GM19372 (cell line): ENCODE measurements around the gene PLEKHG4B.
"Not testable (repeated sequence)": the region's sequence is repeated elsewhere in the genome, so short reads cannot be mapped to it uniquely, and the experiment has no call there.

Experiments
- ATAC-seq: cut with Tn5 transposase; IDR thresholded peaks from one replicate; pipeline ENCODE4 v1.9.1; 2021; ENCODE audit warnings: mild to moderate bottlenecking, low read depth, moderate library complexity; ENCODE audit not compliant: unreplicated experiment

Gene PLEKHG4B

DNA sequence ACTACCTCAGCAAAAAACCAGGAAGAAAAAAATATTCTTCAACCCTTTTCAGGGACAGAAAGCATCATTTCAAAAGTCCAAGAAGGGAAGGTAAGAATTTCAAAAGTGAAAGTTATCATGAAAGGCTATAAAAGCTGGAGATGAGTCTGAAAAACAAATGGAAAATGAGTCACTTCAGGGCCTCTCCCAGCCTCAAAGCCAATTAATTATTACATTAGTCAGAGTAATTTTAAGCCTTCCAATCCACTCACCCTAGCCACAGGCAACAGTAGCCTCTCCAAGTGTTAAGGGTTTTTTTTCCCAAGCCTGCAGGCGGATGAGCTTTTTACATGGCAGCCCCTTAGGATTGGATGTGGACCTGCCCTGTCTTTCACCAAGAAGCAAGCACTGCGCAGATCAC, 123.3 kb downstream of the PLEKHG4B start:
- not testable (repeated sequence) for ATAC-seq

DNA sequence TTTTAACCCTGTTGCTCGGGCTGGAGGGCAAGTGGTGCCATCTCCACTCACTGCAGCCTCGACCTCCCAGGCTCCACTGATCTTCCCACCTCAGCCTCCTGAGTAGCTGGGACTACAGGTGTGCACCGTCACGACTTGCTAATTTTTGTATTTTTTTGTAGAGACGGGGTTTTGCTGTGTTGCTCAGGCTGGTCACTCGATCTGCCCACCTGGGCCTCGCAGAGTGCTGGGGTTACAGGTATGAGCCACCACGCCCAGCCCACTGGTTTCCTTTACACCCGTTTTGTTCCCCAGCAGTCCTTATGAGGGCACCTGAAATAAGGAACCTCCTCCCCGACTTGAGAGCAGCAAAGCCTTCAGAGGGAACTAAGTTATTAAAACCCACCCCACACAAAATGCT, 124.1 kb downstream of the PLEKHG4B start:
- ATAC-seq = not testable (repeated sequence)

GRCh38 chr5:217494-218456, 125.8 kb downstream of the PLEKHG4B start, which contains the start of the genes CCDC127 and SDHA:
Gene CCDC127 (minus strand): TSS chr5:218153. CDS start chr5:216849, 1,304 bp downstream.
Gene SDHA (plus strand): TSS chr5:218320. CDS start chr5:218356, 36 bp downstream.
- peak; percentile 73 for ATAC-seq

DNA sequence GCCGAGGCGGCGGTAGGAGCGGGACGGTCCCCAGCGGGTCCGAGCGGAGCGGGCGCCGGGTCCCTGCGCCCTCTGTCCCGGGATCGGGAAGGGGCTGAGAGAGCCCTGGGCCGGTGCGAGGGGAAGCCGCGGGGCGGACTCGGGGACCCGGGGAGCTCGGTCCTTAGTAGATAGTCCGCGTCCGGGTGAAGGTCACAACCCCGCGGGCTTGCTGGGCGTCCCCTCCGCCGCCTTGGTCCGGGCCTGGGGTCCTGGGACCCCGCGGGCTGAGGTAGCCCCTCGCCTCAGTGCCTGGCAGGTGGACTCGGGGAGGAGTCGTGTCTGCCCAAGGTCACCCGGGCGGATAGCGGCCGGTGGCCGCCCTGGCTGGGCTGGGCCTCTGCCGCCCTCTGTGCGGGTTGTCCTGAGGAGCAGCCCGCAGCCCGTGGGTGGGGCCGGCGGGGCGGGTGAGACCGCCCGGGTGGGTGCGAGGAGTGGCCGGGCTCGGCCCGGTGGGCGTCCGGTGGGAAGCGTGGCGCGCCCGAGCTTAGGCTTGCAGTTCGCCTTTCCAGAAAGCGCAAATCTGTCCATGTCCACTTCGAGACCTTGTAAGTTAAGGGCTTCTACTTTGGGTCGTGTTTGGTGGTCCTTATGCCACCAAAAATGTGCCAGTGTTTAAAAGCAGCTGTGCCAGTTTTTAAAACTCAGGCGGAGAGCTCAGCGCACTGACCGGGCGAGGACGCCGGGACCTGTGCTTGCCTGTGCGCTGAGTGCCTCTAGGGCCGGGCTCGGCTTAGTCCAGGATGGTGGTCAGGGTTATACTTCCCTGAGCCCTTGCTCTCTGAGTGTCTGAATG, 126.7 kb downstream of the PLEKHG4B start:
- peak; percentile 33 for ATAC-seq

DNA sequence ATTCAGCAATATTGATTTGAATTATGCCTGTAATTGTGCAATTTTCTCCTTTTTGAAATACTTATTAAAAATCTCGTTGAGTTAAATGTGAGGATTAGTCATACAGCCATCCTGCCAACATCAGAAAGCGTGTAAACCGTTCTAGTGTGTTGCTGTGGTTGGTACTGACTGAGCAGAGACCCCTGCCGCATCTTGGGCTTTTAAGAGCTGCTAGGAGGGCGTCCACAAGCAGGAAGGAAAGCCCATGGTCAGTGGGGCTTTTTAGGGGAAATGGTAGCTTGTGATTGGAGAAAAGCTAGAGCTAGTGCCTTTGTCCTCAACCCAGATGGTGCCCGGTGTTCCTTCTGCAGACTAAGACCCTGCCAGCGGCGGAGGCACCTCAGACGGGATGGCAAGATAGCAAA, 127.5 kb downstream of the PLEKHG4B start:
- ATAC-seq = no peak

- no peak for ATAC-seq
Observed at GRCh38 chr5:219991-220390, 128.0 kb downstream of the PLEKHG4B start.

GRCh38 chr5:222951-223715, 131.2 kb downstream of the PLEKHG4B start:
- ATAC-seq = not testable (repeated sequence)

GRCh38 chr5:223791-224190, 131.8 kb downstream of the PLEKHG4B start:
- ATAC-seq = no peak

GRCh38 chr5:225334-225733, 133.4 kb downstream of the PLEKHG4B start:
- ATAC-seq = no peak

DNA sequence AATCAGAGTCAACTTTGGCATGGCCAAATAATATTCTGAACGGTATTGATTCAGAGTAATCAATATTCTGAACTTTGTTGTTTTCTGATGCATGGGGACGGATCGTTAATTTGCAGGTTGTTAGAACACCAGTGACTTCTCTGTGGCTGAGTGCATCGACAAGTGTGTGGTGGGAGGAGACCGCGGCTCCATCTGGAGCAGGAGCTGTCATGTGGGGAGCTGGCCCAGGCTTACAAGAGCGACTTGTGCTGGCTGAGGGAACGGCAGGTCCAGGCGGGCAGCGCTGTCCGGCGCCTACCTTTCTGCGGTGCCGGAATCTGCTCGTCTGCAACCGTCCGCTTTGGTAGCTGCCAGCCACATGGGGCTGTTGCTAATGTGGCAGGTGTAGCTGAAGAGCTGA, 135.4 kb downstream of the PLEKHG4B start:
- ATAC-seq = not testable (repeated sequence)

DNA sequence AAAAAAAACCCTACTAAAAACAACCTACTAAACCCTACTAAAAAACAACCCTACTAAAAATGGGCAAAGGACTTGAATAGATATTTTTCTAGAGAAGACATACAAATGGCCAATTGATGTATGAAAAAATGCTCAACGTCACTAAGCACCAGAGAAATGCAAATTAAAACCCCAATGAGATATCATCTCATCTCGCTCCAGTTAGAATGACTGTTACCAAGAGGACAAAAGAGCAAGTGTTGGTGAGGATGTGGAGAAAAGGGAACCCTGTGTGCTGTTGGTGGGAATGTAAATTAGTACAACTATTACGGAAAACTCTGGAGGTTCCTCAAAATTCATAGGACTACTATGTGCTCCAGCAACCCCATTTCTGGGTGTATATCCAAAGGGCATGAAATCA, 136.9 kb downstream of the PLEKHG4B start:
- no peak for ATAC-seq

DNA sequence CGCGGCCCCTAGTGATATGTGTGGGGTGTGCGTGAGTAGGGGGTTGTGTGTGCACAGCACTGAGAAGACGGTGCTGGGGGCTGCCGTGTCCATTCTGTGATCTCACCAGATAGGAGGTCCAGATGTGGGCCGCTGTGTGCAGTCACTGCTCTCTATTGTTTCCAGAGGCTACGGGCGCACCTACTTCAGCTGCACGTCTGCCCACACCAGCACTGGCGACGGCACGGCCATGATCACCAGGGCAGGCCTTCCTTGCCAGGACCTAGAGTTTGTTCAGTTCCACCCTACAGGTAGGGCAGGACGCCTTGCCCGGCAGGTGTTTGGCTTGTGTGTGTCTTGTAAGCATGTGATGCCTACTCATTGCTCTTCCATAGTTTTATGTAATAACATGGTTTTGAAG, 138.7 kb downstream of the PLEKHG4B start:
- no peak for ATAC-seq

DNA sequence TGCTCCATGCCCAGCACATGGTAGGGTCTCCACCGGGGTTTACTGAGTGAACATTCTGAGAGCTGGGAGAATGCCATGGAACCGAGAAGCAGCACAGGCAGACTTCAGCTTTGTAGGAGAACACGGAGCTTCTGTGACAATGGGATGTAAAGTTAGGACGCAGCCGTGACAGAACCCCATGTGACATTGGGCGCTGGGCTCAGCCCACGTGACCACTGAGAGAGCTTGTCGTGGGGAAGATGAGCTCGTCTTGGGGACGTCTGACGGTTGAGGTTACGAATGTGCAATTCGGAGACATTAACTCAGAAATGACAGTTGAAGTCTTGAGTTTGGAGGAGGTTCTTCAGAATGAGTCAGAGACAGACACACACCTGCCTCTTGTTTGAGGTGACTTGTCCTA, 139.7 kb downstream of the PLEKHG4B start:
- no peak for ATAC-seq

DNA sequence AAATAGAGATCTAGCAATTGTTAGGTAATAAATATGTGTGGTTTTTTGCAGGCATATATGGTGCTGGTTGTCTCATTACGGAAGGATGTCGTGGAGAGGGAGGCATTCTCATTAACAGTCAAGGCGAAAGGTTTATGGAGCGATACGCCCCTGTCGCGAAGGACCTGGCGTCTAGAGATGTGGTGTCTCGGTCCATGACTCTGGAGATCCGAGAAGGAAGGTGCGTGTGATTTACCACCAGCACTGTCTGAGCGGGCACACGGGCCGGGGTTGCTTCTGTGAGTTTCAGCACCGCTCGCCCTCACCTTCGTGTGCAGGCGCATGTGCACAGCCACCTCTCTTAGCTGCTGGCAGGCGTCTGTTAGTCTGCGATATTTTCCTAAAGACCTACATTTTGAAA, 141.5 kb downstream of the PLEKHG4B start:
- not testable (repeated sequence) for ATAC-seq

GRCh38 chr5:234450-234849, 142.5 kb downstream of the PLEKHG4B start:
- ATAC-seq = no peak

DNA sequence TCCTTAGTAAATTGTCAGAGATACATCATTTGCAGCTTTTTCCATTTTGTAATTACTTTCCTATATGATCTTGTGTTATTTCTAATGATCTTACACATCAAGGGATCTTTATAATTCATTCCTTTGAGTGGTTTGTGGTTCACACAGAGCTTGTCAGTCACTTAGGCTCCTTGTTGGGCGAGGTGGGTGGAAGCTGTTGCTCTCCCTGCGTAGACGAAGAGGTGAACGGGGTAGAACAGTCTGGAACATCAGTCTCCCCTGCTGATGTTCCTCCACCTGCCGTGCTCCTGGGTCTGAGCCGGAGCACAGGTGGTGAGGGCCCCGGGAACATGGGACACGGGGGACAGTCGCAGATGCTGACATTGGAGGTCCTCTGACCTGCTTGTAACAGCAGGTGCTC, 143.6 kb downstream of the PLEKHG4B start:
- not testable (repeated sequence) for ATAC-seq

DNA sequence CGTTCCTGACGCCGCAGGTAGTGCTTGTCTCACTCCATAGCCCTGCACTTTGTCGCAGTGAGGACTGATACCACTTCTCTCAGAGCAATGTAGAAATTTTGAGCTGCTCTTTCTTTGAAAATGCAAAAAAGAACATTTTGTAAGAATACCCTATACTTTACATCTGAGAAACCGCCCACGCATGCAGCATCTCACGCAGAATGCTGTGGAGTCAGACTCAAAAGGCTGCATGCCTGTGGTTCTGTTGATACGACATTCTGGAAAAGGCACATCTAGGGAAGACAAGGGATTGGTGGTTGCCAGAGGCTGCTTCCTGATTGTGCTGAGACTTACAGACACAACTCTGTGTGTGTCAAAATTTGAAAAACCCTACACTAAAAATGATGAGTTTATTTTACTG, 146.0 kb downstream of the PLEKHG4B start:
- ATAC-seq = not testable (repeated sequence)
